Endothelial cell of umbilical vein (primary cell): Measurements from ENCODE around the gene PDE4B.

Experiments
- EZH2 ChIP-seq: IDR thresholded peaks from 2 replicates; pipeline ENCODE4 v1.6.1; 2012; ENCODE audit warnings: borderline replicate concordance, low read depth, mild to moderate bottlenecking, moderate library complexity, low read length, inconsistent platforms; ENCODE audit not compliant: severe bottlenecking
- POLR2A ChIP-seq: IDR thresholded peaks from 2 replicates; pipeline ENCODE4 v1.6.1; 2012; ENCODE audit warnings: low read depth, mild to moderate bottlenecking, control low read depth, low read length
- TF ChIP-seq, protein P1 (sequence below), 2 donors: IDR thresholded peaks; 1 replicate in 1 of 2; 2 replicates in 1 of 2; pipeline ENCODE4 v1.5.1; 2011; ENCODE audit warnings: low read length in 2 of 2, mild to moderate bottlenecking in 2 of 2, moderate library complexity in 2 of 2, control low read depth in 1 of 2, inconsistent platforms in 1 of 2, low read depth in 1 of 2; ENCODE audit not compliant: insufficient read depth in 1 of 2; ENCODE audit errors: extremely low read depth in 1 of 2

DNA sequence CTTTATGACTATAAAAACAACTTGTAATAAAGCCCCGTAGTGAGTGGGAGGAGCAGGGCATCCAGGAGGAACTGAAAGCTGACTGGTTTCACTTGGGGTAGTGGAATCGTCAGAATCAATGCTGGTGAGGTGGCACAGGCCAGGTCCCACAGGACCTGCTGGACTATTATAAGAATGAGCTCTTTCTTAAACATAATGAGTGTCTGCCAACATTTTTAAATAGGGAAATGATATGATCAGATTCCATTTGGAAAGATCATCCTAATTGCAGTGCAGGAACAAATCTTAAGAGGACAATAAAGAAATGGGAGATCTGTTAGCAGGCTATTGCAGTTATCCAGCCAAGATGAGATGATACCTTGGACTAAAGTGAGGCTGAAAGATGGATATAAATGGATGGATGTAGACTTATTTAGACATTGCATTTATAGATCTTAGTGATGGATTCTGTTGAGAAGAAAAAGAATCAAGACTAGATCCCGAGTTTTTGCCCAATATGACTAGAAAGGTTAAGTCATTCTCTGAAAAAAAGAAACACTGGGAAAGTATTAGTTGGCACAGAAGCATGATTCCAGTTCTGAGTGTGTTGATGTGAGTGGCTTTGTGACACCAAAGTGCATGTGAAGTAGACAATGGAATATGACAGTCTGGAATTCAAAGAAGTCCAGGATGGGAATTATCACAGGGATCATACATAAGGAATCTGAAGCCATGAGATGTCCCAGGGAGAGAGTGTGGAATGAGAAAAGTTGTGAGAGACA lies 587.9 kb downstream of the PDE4B start:
- TF ChIP-seq POLR2A (no peak), EZH2 (no peak)
- TF ChIP-seq, protein P1, sequence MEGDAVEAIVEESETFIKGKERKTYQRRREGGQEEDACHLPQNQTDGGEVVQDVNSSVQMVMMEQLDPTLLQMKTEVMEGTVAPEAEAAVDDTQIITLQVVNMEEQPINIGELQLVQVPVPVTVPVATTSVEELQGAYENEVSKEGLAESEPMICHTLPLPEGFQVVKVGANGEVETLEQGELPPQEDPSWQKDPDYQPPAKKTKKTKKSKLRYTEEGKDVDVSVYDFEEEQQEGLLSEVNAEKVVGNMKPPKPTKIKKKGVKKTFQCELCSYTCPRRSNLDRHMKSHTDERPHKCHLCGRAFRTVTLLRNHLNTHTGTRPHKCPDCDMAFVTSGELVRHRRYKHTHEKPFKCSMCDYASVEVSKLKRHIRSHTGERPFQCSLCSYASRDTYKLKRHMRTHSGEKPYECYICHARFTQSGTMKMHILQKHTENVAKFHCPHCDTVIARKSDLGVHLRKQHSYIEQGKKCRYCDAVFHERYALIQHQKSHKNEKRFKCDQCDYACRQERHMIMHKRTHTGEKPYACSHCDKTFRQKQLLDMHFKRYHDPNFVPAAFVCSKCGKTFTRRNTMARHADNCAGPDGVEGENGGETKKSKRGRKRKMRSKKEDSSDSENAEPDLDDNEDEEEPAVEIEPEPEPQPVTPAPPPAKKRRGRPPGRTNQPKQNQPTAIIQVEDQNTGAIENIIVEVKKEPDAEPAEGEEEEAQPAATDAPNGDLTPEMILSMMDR (IDR thresholded peaks at IDR 0.05; ENCODE audit: extremely low read depth in 1 of 2, insufficient read depth in 1 of 2, low read depth in 1 of 2, low read length in 2 of 2) = no peak
